GM21737 (cell line): Measurements from ENCODE around the gene ERF.

Experiments used
- ATAC-seq: cut with Tn5 transposase; IDR thresholded peaks from one replicate; pipeline ENCODE4 v1.9.1; 2021; ENCODE audit warnings: mild to moderate bottlenecking, moderate library complexity; ENCODE audit not compliant: unreplicated experiment

Gene ERF

DNA sequence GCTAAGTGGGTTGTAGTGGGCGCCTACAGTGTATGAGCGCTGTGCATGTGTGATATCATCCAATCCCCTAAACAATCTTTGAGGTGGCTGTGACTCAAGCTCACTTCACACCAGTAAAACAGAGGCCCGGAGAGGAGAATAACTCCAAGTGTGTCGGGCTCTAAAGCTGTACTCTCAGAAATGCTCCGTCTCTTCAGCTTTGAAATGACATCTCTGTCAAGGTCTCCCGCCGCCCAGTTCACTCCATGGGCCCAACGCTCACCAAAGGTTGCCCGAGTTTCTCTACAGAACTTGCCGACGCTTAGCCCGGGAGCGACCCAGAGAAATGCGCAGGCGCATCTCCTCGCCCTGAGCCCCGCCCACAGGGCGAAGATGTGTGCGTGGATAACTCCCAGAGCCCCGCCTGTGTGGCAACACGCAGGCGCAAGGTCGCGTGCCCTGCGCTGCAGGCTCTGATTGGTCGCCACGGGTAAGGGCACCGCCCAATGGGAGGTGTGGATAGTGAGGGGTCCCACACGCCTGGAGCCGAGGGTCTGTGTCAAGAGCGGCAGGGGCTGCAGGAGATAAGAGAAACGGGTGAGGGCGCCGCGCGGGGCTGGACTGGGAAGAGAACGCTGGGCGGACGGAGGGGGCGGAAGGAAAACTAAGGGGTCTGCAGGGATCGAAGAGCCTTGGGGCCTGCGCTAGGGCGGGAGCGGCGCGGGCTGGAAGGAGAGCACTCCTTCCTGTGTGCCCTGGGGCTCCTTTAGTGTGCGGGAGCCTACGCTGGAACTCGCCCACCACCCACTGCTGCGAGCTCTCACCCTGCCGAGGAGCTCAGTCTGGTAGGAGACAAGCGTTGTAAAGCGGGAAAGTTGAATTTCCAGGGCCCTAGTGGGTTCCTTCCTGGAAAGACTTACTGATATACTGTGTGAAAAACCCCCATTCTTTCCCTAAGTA is 34.8 kb downstream of the ERF start, which contains the start of gene ZNF526:
Gene ZNF526 (plus strand): TSS at position 501 of the 939 bp plus-strand sequence. CDS start 4,092 bp downstream, outside the sequence.
- ATAC-seq, result peak; percentile 60

DNA sequence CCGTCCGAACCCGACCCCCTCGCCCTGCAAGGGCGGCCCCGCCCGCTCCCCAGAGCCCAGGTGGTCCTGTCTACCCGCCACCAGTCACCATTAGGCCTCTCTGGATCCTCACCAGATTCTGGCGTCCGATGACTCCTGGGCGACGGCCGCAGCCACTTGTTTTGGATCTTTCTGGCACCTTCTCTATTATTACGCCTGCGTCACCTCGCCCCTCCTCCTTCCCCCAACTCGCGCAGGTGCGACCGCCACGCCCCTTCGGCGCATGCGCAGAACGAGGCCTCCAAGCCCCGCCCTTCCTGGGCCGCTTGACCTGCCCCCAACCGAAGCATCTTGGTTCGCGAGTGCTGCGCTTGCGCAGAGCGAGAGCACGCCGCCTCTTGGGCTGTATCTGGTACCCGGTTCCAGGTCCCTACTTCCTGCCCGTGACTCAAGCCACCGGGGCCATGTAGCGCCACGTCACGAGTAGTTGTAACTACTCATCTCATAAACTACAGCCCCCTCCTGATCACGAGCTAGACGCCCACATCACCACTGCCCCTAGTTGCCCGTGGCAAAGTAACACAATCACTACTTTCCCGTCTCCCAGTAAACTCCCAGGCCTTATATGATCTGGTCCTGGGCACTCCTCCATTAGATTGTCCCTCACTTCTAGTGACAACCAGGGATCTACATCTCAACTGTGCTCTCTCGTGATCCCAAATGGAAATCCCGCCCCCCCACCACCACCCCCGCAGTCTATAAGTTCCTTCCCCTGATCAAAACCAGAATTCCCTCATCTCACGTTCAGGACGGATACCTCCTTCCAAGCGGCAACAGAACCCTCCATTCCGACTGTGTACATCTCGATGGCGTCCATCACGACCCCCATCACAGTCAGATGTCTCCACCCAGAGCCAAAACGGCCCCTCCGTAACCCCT is 37.1 kb downstream of the ERF start, which contains the start of gene DEDD2:
Gene DEDD2 (minus strand): TSS at position 158 of the 918 bp plus-strand sequence. CDS start 670 bp downstream, outside the sequence.
- ATAC-seq, result peak; percentile 64

DNA sequence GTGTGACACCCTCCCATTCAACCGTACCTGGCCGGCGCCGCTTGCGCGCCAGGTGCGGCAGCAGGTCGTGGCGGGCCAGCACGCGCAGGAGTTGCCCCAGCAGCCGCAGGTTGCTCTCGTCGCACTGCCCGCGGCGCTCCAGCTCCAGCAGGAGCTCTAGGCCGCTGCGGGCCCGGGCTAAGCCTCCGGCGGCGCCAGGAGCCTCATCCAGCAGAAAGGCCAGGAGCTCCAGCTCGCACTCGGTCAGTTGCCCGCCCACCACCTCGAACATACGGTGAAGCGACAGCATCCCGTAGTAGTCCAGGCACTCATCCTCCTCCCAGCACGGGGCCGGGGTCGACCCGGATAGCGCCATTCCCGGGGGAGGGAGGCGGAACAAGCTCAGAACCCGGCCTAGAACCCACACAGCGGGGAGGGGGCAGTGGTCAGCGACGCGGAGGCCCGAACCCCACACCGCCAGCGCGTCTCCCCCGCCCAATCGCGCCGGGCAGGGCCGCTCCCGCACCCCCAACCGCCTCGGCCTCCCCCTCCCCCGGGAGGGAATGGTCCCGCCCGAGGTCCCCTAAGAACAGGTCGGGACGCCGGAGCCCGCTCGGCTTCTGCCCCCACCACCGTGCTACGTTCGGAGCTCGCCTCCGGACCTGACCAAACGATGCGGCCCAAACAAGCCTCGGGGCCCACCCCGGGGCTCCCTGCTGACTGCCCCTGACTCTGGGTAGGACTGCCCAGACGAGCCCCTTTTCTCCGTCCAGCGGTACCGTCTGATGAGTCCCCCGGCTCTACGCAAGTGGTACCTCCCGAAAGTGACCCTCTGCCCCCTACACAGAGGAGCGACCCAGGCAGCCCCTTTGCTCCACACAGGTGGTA is 38.0 kb downstream of the ERF start:
- no peak for ATAC-seq

DNA sequence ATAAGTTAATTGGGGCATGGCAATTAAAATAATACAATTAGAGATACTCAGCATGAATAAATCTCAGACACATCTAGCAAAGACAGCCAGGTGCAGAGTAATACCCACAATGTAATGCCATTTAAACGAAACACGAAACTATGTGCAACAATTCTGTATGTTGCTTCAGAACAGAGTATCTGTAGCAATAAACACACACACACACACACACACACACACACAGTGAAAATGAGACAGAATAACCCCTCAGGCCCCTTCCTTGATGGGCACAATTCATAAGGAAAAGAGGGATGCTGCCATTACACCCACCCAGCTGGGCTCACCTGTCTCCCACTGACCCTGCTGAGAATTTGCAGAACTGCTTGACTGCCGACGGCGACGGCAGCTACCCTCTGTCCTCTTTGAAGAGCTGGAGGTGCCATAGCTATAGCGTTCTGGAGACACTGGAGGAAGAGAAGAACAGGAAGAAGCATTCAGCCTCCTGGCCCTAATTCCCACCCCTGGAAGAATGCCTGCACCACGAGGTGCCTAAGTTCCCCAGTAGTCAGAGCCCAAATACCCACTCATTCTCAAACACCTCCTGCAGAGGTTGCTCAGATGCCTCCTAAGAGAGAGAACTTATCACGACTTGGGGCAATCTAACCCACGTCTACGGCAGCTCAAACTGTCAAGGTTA is 40.0 kb downstream of the ERF start:
- no peak for ATAC-seq

DNA sequence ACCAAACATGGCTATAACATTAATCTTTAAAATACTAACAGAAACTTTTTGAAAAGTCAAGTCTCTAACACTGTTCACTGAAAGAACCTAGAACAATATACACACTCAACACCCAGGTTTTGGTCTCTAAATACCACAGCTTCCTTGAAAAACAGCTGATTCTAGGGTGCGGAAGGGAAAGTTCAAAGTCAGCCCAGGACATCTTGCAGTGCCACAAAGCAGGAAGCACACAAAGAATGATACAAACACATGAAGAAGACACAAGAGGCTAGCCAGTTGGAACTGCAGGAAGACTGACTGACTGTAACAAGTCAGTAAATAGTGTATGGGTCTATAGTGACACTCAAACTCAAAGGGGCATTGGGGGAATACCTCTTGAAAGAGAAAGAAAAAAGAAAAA is 42.0 kb downstream of the ERF start:
- ATAC-seq, result no peak

DNA sequence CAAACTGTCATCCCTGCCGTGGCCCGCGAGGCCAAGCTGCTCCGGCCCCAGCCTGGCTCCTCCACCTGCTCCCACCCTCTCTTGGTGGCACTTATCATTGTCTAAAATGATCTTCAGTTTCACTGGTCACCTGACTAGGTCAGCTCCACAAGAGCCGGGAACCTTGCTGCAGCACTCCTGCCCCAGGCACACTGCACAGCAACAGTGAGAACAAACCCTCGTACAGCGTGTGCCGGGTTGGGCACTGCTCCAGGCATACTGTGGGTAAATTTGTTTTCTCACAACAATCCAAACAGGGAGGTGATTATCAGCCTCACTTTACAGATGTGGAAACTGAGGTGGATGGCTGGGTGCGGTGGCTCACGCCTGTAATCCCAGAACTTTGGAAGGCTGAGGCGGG is 46.3 kb downstream of the ERF start:
- ATAC-seq, result no peak

DNA sequence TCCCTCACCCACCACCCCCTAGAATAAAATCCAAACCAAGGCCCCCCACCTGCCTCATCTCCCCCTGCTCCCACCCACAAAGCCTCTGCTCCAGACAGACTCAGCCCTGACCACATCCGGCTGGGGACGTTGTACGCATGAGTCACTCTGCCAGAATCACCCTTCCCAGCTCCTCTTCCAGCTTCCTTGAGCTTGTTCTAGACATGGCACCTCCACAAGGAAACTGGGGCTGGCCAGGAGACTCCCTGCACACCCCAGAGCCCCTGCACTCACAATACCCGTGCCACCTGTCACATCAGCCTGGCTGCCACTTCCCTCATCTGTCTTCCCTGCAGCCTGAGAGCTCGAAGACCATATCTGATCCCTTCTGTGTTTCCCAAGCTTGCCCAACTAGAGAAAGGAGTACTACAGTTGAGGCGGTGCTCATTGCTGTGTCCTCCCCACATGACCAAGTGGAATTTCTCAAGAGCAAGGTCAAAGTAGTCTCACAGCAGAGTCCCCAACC is 47.1 kb downstream of the ERF start:
- no peak for ATAC-seq

DNA sequence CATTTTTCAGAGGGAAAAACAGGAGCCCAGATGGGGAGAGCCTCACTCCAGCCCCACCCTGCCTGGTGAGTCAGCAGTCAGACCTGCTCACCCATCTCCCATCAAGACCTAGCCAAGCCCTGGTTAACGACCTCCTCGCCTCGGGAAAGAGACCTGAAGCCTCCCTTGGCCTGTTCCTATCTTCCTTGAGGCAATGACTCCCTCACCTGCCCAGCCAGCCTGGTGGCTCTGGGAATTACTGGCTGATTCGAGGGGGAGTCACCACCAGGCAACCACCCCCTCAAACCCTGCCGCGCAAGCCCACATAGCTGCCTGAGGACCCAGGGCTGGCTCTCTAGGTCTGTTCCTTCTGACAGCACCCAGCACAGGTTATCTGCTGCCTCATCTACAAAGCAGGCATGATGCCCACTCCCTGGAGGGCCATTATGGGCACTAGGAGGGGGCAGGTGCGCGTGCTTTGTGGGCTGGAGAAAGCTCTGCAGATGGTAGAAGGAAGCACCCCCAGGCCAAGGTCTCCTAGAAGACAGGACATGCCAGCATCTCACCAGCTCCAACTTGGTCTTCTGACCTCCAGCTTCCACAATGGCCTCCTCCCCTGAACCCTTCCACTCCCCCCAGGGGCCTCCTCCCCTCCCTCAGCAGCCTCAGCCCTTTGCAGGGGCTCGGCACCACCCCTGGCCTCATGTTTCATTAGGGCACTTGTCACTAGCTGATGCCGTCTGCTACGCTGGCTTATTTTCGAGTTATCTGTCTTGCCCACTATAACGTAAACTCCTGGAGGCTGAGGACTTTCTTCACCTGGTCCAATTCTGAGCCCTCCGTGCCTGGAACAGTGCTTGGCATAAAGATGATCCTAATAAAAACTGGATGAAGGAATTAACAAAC is 47.8 kb downstream of the ERF start:
- no peak for ATAC-seq

DNA sequence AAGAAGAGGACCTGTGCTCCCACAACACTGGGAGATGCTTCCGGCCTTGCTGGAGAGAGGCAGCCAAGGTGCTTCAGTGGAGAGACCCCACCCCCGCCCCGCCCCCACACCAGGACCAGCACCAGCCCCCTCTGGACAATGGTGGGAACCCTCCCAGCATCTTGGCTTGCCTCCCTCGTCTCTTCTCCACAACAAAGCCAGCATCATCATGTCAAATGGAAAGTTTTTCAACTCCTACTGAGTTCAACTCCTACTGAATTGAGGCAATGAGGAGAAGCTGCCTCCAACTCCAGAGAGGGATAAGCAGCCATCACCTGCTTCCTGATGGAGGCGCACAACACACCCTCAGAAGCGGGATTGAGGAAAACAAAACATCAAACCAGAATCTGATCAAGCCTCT is 50.3 kb downstream of the ERF start:
- no peak for ATAC-seq

DNA sequence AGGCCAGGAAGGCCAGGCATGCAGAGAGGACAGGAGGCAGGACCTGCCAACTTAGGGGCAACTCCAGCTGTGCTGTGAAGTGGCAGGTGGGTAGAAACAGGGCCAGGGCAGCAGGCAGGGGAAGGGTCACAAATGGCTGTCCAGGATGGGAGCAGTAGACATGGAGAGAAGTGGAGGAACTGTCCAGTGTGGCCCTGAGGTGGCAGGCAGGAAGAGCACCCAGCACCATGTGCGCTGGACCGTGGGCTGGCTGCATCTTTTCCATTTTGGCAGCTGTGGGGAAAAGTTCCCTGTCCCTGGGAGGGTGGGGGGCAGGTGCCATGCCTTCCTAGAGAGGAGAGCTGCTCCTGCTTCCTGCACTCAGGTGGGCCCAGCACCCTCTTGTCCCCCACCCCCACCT is 51.2 kb downstream of the ERF start:
- no peak for ATAC-seq

DNA sequence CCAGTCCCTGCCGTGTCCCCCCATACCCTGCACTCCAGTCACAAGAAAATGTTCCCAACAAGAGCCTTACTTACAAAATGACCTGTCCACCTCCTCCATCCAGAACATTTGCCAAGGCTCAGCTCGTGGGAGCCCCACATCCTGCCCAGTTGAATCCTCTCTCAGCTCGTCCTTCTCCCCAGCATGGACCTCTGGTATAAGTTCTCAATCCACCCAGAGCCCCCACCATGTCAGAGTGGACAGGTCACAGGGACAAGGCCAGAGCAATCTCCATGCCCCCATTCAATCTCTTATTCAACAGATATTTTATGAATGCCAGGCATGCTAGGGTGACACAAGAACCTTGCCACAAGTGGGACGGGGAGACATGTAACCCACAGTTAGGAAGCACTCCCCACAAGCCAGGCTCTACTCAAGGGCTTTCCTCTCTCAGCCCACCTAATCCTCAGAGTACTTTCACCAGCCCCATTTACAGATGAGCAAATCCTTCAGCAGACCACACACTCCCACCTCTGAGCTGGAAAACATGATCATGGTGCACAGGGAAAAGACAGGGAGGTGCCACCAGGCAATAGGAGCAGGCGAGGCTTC is 52.5 kb downstream of the ERF start:
- ATAC-seq, result no peak

DNA sequence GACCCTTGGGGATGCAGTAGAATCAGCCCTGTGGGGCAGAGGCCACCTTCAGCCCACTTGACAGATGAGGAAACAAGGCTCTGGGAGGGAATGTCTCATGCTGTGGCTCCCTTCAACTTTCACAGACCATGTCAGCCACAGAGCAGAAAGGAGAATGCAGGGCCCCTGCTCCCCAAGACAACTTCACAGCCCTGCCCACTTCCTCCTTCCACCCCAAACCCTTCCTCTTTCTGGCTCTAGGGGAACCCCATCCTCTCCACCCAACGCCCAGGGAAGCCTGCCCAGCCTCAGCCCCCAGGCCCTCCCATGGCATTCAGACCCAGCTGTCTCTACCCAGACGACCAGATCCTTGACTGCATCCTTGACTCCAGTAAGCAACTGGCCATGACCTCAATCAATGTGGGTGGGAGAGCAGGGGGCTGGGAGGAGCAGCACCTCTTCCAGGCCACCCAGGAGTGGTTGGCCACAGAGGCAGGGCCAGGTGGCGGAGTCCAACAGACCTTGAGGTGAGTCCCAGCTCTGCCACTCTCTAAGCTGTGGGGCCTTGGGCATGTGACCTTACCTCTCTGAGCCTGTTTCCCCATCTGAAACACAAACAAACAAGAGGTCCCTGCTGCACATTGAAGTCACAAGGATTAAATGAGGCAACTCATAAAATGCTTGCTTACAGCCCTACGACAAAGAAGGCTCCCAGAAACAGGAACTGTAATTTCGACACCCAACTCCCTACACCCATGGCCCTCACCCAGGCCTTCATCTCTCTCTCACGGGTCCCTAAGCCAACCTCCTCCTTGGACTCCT is 53.2 kb downstream of the ERF start:
- ATAC-seq, result no peak

DNA sequence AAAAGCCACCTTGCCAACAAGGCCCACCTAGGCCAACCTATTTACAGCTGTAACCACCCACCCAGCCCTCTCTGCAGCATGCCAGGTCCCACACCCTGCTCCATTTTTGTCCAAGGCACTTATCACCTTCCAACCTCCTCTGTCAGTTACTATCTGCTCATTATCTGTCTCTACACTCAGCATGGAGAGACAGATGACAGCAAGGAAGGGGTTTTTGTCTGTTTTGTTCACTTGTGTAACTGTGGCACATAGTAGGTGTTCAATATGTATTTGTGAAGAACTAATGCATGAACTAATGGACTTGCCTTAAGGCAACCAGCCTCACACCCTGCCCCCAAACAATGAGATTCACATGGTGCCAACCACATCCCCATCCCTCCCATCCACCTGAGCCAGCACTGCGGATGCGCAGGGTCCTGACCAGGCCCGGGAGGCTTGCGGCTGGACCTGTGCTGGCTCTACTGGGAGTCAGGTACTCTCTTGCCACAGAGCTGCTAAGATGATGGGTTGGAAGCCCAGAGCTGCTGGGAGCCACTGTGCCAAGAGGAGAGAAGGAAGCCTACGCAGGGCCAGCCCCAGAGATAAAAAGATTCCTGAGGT is 54.7 kb downstream of the ERF start:
- ATAC-seq, result no peak

DNA sequence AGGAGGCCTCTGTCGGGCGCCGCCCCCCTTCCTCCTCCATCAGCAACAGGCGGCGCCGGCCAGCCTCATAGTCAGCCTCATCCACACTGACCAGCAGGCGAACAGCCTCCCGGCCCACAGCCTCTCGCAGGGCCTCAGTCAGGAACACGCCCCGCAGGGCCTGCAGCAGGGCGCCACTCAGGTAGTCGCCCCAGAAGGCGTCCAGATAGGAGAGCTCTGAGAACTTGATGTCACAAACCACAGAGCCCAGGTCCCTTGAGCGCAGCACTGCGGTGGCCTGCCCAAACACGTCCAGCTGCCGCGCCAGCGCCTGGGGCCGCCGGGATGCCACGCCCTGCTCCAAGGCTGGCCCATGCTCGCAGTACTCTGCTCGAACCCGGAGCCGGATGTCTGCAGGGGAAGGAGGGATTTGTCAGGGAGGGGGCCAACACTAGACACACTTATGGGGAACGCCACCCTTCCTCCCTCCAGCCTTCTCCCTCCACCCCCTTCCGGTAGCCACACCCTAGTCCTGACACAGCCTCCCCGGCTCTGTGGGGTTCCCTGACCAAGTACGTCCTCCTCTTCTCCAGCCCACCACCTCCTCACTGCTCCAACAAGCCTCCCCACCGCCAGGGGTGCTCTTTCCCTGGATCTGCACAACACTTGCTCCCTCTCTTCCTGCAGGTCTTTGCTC is 55.4 kb downstream of the ERF start:
- ATAC-seq, result peak; percentile 32

DNA sequence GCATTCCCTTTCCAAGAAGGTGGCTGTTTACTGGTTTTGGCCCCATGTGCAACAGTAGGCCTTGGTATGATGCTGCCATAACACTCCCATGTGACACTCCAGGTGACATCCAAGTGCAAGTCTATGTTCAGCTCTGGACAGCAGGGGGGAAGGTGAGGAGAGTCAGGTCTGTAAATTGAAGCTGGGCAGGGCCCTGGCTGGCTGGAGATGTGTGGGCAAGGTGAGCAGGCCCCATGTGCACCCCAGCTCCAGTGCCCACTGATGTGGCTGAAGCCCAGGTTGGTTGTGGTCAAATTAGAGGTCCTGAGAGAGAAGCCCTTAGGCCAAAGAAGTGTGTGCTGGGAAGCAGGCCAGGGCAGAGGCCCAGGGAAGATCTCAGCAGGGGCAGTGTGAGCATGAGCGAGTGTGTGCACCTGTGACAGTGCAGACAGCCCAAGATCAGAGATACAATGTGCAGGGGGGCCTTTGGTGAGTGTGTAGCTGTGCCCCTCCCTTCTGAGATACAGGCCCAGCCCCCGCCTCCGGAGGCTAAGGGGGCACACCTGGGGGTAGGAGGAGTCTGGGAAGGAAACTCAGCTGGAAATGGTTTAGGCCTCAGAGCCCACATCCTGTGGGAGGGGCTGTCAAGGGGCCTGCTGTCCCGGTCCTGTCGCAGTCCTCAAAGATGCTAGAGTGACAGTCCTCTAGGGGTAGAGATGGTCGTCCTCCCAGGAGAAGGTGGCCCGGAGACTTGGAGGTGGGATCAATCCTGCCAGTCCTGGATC is 56.1 kb downstream of the ERF start:
- peak; percentile 45 for ATAC-seq
